GM21576 (cell line): ENCODE measurements around the gene H3-3A.

Experiments used
- ATAC-seq: cut with Tn5 transposase; IDR thresholded peaks from one replicate; pipeline ENCODE4 v1.9.1; 2021; ENCODE audit warnings: mild to moderate bottlenecking, moderate library complexity; ENCODE audit not compliant: unreplicated experiment

The H3-3A gene

DNA sequence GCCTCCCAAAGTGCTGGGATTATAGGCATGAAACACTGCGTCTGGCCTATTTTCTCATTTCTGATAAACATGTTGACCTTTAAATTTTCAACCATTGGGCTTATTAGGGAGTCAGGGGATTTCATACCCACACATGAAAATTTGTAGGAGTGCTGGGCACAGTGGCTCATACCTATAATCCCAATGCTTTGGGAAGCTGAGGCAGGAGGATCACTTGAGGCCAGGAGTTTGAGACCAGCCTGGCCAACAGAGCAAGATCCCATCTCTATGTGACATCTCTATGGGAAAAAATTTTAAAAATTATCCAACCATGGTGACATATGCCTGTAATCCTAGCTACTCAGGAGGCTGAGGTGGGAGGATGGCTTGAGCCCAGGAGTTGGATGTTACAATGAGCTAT, 10.5 kb upstream of the H3-3A start:
- ATAC-seq = no peak

GRCh38 chr1:226054519-226055327, 7.8 kb upstream of the H3-3A start:
- no peak for ATAC-seq

DNA sequence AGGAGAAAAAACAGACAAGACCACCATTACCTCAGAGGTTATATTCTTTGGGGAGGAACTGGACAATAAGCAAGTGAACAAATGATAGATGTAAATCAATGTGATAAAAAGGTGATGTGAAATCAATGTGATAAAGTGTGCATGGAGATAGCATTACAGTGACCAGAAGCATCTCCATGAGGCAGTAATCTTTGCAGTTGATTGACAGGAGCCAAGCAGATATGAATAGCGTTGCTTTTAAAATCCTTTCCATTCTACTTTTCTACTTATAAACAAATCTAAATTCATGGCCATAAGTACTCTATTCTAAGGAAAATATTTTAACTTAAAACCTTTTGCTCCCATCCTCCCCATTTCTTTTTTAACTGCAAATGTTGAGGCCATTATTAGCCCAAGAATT, 2.8 kb upstream of the H3-3A start:
- ATAC-seq = no peak

DNA sequence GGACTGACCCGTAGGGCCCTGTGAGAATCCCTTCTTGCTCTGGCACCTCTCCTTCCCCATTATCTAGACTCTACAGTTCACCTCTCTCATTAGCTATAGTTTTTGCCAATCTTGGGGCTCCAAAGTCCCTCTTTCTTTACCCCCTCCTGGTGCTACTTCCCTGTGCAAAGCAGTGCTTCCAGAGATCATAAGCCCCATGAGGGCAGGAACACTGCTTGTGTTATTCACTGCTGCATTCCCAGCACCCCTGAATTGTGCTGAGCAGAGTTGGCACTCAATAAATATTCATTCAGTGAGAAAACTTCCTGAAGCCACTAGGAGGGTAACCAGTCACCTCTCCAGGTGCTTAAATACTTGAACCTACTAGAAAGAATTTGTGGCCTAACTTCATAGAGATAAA, 2.1 kb upstream of the H3-3A start:
- no peak for ATAC-seq

GRCh38 chr1:226061068-226061840, 1.3 kb upstream of the H3-3A start:
- ATAC-seq = no peak

DNA sequence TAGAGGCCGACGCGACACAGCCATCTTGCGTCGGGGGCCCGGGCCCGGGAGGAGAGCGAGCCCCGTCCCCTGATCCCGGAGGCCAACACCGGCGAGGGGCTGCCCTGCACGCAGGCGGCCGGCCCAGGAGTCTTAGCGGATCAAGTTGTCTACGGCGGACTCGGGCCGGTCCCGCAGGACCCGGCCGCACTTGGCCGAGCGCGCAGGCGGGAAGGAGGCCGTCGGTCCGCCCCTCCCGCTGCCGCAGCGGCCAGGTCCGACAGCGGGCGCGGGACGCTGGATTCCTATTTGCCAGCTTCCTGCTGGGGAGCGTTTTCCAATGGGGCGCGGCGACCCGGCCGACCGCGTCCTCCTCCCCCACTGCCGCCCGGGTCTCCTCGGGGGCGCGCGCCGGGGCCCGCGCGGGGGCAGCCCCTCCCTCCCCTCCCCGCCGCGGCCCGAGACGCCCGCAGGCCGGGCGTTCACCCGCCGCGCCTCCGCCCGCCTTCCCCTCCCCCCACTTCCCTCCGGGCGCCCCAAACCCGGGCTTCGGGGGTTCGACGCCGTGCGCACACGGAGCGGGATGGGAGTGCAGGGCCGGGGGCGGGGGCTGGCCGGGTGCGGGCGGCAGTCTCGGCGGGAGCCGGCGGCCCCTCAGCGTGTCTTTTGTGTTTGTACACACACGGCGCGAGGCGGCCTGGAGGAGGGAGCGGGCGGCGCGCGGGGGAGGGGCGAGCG, 517 bp upstream of the H3-3A start:
- peak; percentile 37 for ATAC-seq

DNA sequence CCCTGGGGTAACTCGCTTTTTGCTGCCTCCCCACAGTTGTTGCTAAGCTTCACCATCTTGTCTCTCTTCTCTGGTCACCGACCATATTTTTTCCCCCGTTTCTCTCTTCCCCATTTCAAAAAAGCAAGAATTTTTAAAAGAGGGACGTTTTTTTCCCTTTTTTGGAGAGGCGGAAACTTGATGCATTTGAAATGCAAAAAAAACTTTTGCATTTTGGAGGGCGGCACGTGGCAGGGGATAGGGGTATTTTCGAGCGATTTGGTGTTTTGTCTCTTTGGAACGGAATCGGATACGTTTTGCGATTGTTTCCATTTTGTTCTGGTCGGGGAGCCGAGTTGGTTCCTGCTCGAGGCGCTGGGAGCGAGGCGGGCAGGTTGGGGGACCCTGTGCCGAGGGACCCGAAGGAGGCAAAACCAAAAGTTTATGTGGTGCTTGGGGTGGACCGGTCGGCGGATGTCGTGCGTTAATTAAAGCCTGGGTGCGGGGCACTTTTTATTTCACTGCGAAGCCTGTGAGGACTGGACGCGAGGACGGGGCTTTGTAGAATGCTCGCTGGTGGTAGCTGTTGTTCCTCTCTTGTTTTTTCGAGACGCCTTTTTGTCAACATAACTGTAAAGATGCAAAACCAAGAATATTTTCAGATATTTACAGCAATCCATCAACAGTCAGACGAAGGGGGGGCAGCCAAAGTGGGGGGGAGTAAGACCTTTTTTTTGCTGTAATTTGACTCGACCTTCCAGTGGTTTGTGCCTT, 884 bp downstream of the H3-3A start:
- ATAC-seq = peak; percentile 12

GRCh38 chr1:226063977-226064815, 1.7 kb downstream of the H3-3A start:
- ATAC-seq = no peak

DNA sequence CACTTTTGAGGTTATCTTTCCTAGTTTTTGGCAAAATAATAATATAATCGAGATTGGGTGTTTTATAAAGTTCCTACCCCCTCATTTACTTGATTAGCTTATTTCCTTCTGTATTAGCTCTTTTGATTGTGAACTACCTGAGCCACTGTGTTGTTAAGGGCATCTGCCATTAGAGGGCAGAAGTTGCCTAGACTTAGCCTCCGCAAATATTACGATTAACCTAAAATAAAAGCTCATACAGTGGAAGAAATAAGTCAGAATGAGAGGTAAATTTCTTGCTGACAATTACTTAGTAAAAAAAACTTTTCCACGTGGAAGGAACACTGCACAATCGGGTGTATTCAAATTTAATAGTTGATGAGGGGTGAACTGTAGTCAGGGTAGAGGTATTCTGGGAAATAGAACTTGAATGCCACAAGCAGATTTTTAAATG, 2.3 kb downstream of the H3-3A start:
- no peak for ATAC-seq

DNA sequence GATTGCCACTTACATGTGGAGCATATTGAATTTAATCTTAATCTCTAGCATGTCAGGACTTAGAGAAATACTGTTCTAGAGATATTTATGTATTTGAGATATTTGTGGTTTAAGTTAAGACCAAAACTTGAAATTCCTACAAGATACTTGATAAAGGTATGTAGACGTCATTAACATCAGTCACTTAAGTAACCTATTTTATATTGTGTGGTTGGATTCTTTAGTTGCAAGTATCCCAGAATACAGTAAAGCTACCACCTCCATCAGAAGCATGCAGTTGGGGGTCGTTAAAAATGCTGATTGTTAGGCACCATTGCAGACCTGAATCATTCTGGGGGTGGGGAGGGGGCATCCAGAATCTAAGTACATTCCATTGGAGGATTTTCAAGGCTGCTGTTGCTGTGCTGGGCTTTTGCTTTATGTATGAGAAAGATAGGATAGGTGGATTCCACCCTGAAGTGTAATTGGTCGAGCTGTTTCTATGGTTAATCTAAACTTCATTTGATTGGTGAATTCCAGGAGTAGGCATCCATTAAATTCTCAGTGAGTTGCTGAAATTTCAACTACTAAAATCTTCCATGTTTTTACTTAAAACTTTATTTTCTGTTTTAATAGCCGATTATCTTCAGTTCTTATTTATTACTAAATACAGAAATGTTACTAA, 4.0 kb downstream of the H3-3A start:
- ATAC-seq = no peak

- ATAC-seq = no peak
Measured at GRCh38 chr1:226069811-226070489, 7.4 kb downstream of the H3-3A start.

- ATAC-seq = no peak
Measured at GRCh38 chr1:226072347-226072746, 9.8 kb downstream of the H3-3A start.

GRCh38 chr1:226073184-226073950, 10.9 kb downstream of the H3-3A start:
- ATAC-seq = no peak

- no peak for ATAC-seq
Measured at GRCh38 chr1:226074046-226074445, 11.5 kb downstream of the H3-3A start.

GRCh38 chr1:226076378-226076777, 13.9 kb downstream of the H3-3A start:
- no peak for ATAC-seq

DNA sequence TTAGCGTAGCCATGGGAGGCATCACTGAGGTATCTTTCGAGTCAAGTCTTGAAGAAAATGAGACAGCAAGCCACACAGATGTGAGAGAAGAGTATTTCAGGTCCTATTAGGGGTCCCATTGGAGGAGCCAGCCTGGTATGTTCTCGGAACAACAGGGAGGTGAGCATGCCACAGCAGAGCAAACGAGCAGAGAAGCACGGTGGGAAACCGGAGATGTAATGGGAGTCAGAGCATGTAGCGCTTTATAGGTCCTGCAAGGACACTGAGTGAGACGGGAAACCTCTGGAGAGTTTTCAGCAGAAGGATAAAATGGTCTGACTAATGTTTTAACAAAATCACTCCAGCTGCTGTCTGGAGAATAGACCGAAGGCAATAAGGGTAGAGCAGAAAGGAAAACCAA, 15.9 kb downstream of the H3-3A start:
- no peak for ATAC-seq

DNA sequence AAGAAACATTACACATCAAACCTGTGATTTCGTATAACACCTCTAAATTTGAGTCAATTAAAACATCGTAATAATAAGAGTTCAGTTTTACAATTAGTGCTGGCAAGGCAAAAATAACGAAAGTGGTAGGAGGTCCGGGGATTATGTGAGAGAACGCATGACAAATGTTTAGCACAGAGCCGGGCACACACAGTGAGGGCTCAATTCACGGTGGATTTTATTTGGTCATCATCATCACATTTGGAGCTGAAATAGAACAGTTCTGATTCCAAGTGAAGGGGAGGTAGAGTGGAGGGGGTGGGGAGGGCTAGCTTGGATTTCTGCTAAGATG, 20.0 kb downstream of the H3-3A start:
- no peak for ATAC-seq

- peak; percentile 23 for ATAC-seq
Measured at GRCh38 chr1:226082959-226083301, 20.4 kb downstream of the H3-3A start.
